ENCODE data around the gene LENG8. TPM values are rescaled to one million over a fixed set of nuclear protein-coding genes. Genes with fewer than 3 reads are reported as not detected.
A peak's percentile ranks its signal among the peaks of the same experiment; 100 is the strongest.
"Not testable (repeated sequence)": the region's sequence is repeated elsewhere in the genome, so short reads cannot be mapped to it uniquely, and the experiment has no call there.

The LENG8 gene
- total RNA-seq, 2 donors from 2014 or later, result 471 to 480 TPM

- H3K9me3 ChIP-seq (ENCODE audit: control insufficient read depth, low read length, poor library complexity, severe bottlenecking), result no peaks in the 10 kb centered on the region
- H3K27ac Mint-ChIP-seq, result no peak overlapping the region
- peaks cover 17% of the 10 kb centered on the region for H3K4me1 Mint-ChIP-seq
- H3K36me3 Mint-ChIP-seq (ENCODE audit: low read depth), result peaks cover 2% of the 10 kb centered on the region
- ATAC-seq (no peak), DNase-seq (no peak)
- H3K27me3 Mint-ChIP-seq, result peaks cover 37% of the 10 kb centered on the region
- no peak overlapping the region for H3K4me3 Mint-ChIP-seq
Observed at GRCh38 chr19:54477650-54478049, 28.7 kb downstream of the LENG8 start.

GRCh38 chr19:54478677-54479266 is 29.8 kb downstream of the LENG8 start:
- DNase-seq (no peak), ATAC-seq (peak; percentile 41)
- Mint-ChIP-seq H3K4me1 (peaks cover 14% of the 10 kb centered on the region), H3K36me3 (ENCODE audit: low read depth) (peaks cover 2% of the 10 kb centered on the region), H3K4me3 (no peak overlapping the region), H3K27me3 (peaks cover 30% of the 10 kb centered on the region), H3K27ac (no peak overlapping the region)
- H3K9me3 ChIP-seq (ENCODE audit: control insufficient read depth, low read length, poor library complexity, severe bottlenecking), result no peaks in the 10 kb centered on the region

- H3K27me3 Mint-ChIP-seq, result peaks cover 39% of the 10 kb centered on the region
- peaks cover 14% of the 10 kb centered on the region for H3K4me1 Mint-ChIP-seq
- H3K27ac Mint-ChIP-seq, result no peak overlapping the region
- no peaks in the 10 kb centered on the region for H3K9me3 ChIP-seq (ENCODE audit: control insufficient read depth, low read length, poor library complexity, severe bottlenecking)
- no peak for DNase-seq
- no peak for ATAC-seq
- peaks cover 4% of the 10 kb centered on the region for H3K36me3 Mint-ChIP-seq (ENCODE audit: low read depth)
- H3K4me3 Mint-ChIP-seq, result no peak overlapping the region
Observed at GRCh38 chr19:54480051-54480450, 31.1 kb downstream of the LENG8 start.

- DNase-seq (peak in 1 of 3 donors; percentile 34), ATAC-seq (peak; percentile 54)
- Mint-ChIP-seq H3K27ac (no peak overlapping the region), H3K27me3 (peaks cover 50% of the 10 kb centered on the region), H3K4me3 (no peak overlapping the region), H3K4me1 (peaks cover 14% of the 10 kb centered on the region), H3K36me3 (ENCODE audit: low read depth) (peaks cover 4% of the 10 kb centered on the region)
- H3K9me3 ChIP-seq (ENCODE audit: control insufficient read depth, low read length, poor library complexity, severe bottlenecking), result no peaks in the 10 kb centered on the region
Observed at GRCh38 chr19:54481326-54481930, 32.4 kb downstream of the LENG8 start.

- H3K9me3 ChIP-seq (ENCODE audit: control insufficient read depth, low read length, poor library complexity, severe bottlenecking), result no peaks in the 10 kb centered on the region
- ATAC-seq (no peak), DNase-seq (no peak)
- H3K27me3 Mint-ChIP-seq, result peaks cover 44% of the 10 kb centered on the region
- H3K36me3 Mint-ChIP-seq (ENCODE audit: low read depth), result peaks cover 4% of the 10 kb centered on the region
- H3K4me3 Mint-ChIP-seq, result no peak overlapping the region
- peaks cover 12% of the 10 kb centered on the region for H3K4me1 Mint-ChIP-seq
- no peak overlapping the region for H3K27ac Mint-ChIP-seq
Observed at GRCh38 chr19:54482889-54483288, 33.9 kb downstream of the LENG8 start.

- peak overlapping the region; percentile 24 for H3K27ac Mint-ChIP-seq
- H3K4me3 Mint-ChIP-seq, result no peak overlapping the region
- peaks cover 41% of the 10 kb centered on the region for H3K27me3 Mint-ChIP-seq
- DNase-seq (no peak), ATAC-seq (no peak)
- H3K36me3 Mint-ChIP-seq (ENCODE audit: low read depth), result peaks cover 4% of the 10 kb centered on the region
- no peaks in the 10 kb centered on the region for H3K9me3 ChIP-seq (ENCODE audit: control insufficient read depth, low read length, poor library complexity, severe bottlenecking)
- peaks cover 13% of the 10 kb centered on the region for H3K4me1 Mint-ChIP-seq
Observed at GRCh38 chr19:54484451-54484850, 35.5 kb downstream of the LENG8 start.

GRCh38 chr19:54485851-54486250 is 36.9 kb downstream of the LENG8 start:
- H3K4me3 Mint-ChIP-seq, result no peak overlapping the region
- DNase-seq, result no peak
- no peak for ATAC-seq
- H3K4me1 Mint-ChIP-seq, result peaks cover 15% of the 10 kb centered on the region
- H3K36me3 Mint-ChIP-seq (ENCODE audit: low read depth), result peaks cover 4% of the 10 kb centered on the region
- no peaks in the 10 kb centered on the region for H3K9me3 ChIP-seq (ENCODE audit: control insufficient read depth, low read length, poor library complexity, severe bottlenecking)
- H3K27me3 Mint-ChIP-seq, result peaks cover 38% of the 10 kb centered on the region
- H3K27ac Mint-ChIP-seq, result no peak overlapping the region

- Mint-ChIP-seq H3K4me3 (no peak overlapping the region), H3K36me3 (ENCODE audit: low read depth) (no peaks in the 10 kb centered on the region), H3K4me1 (peaks cover 9% of the 10 kb centered on the region), H3K27me3 (peaks cover 30% of the 10 kb centered on the region), H3K27ac (no peak overlapping the region)
- no peak for ATAC-seq
- no peak for DNase-seq
- no peaks in the 10 kb centered on the region for H3K9me3 ChIP-seq (ENCODE audit: control insufficient read depth, low read length, poor library complexity, severe bottlenecking)
Observed at GRCh38 chr19:54489341-54489740, 40.3 kb downstream of the LENG8 start.

GRCh38 chr19:54489766-54490165 is 40.8 kb downstream of the LENG8 start:
- DNase-seq (no peak), ATAC-seq (no peak)
- H3K9me3 ChIP-seq (ENCODE audit: control insufficient read depth, low read length, poor library complexity, severe bottlenecking), result no peaks in the 10 kb centered on the region
- H3K4me3 Mint-ChIP-seq, result no peak overlapping the region
- H3K27ac Mint-ChIP-seq, result no peak overlapping the region
- peaks cover 9% of the 10 kb centered on the region for H3K4me1 Mint-ChIP-seq
- H3K27me3 Mint-ChIP-seq, result peaks cover 27% of the 10 kb centered on the region
- no peaks in the 10 kb centered on the region for H3K36me3 Mint-ChIP-seq (ENCODE audit: low read depth)

GRCh38 chr19:54492568-54492967 is 43.6 kb downstream of the LENG8 start:
- H3K27ac Mint-ChIP-seq, result no peak overlapping the region
- no peak overlapping the region for H3K4me3 Mint-ChIP-seq
- H3K36me3 Mint-ChIP-seq (ENCODE audit: low read depth), result no peaks in the 10 kb centered on the region
- H3K4me1 Mint-ChIP-seq, result peaks cover 12% of the 10 kb centered on the region
- H3K27me3 Mint-ChIP-seq, result peaks cover 31% of the 10 kb centered on the region
- ATAC-seq, result no peak
- no peak for DNase-seq
- no peaks in the 10 kb centered on the region for H3K9me3 ChIP-seq (ENCODE audit: control insufficient read depth, low read length, poor library complexity, severe bottlenecking)

GRCh38 chr19:54493056-54493455 is 44.1 kb downstream of the LENG8 start:
- H3K36me3 Mint-ChIP-seq (ENCODE audit: low read depth); H3K27ac Mint-ChIP-seq; H3K9me3 ChIP-seq (ENCODE audit: control insufficient read depth, low read length, poor library complexity, severe bottlenecking); H3K4me3 Mint-ChIP-seq; DNase-seq; ATAC-seq: not testable (repeated sequence)
- Mint-ChIP-seq H3K27me3 (peaks cover 31% of the 10 kb centered on the region), H3K4me1 (peaks cover 17% of the 10 kb centered on the region)

GRCh38 chr19:54493967-54494585 is 45.1 kb downstream of the LENG8 start:
- Mint-ChIP-seq H3K4me3 (no peak overlapping the region), H3K36me3 (ENCODE audit: low read depth) (no peaks in the 10 kb centered on the region), H3K27ac (no peak overlapping the region), H3K4me1 (peaks cover 18% of the 10 kb centered on the region), H3K27me3 (peaks cover 31% of the 10 kb centered on the region)
- ATAC-seq (no peak), DNase-seq (no peak)
- no peaks in the 10 kb centered on the region for H3K9me3 ChIP-seq (ENCODE audit: control insufficient read depth, low read length, poor library complexity, severe bottlenecking)

- not testable (repeated sequence) for H3K9me3 ChIP-seq (ENCODE audit: control insufficient read depth, low read length, poor library complexity, severe bottlenecking); H3K27ac Mint-ChIP-seq; H3K36me3 Mint-ChIP-seq (ENCODE audit: low read depth); H3K4me3 Mint-ChIP-seq; ATAC-seq; DNase-seq
- Mint-ChIP-seq H3K27me3 (peaks cover 30% of the 10 kb centered on the region), H3K4me1 (peaks cover 19% of the 10 kb centered on the region)
Observed at GRCh38 chr19:54495284-54495683, 46.3 kb downstream of the LENG8 start.
